SIG-M5 treated with dmso at 0.1 percent for 504 hours (cell line): ENCODE data around the gene NLK.
A peak's percentile ranks its signal among the peaks of the same experiment; 100 is the strongest.
"Not testable (repeated sequence)": the region's sequence is repeated elsewhere in the genome, so short reads cannot be mapped to it uniquely, and the experiment has no call there.

Experiments
- DNase-seq: peaks from one replicate; lab custom pipeline; 2025; ENCODE audit not compliant: unreplicated experiment; lab: John Stamatoyannopoulos, UW

The NLK gene

GRCh38 chr17:28147017-28147416 is 104.5 kb downstream of the NLK start:
- no peak for DNase-seq

DNA sequence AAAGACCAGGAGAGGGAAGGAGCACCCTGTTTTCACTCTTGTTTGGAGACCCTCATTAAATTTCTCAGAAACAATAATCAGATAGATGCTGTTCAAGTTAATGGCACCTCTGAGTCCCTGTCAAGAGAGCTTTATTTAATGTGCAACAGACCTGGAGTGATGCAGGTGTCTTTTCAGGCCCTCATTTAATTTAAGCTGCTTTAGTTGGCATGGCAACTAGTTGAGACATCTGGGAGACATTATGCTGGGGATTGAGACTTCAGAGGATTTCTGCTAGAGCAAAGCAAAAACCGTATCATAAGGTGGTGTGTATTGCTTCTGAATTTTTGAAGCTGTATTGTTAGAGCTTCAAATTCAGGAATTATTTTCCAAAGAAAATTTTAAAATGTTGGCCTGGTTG is 108.5 kb downstream of the NLK start:
- DNase-seq: no peak

DNA sequence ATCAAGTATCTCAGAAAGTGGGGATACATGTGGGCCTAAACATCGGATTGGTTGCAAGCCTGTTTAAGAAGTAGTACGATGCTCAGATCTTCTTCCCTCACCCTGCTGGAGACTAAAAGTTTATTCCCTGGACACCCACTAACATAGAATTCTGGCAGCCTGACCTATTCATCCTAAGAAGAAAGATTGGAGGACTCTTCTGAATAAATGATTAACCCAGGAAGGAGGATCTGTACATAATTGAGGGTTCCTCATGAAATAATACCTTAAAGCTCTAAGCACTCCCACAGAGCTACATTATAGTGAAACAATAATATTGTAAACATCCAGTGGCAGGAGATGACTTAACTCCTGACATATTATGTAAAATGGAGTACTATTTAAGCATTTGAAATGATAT is 111.7 kb downstream of the NLK start:
- no peak for DNase-seq

- DNase-seq: not testable (repeated sequence)
Measured at GRCh38 chr17:28155405-28155804, 112.9 kb downstream of the NLK start.

GRCh38 chr17:28159004-28159403 is 116.5 kb downstream of the NLK start:
- DNase-seq: no peak

- DNase-seq: no peak
Measured at GRCh38 chr17:28159924-28160323, 117.4 kb downstream of the NLK start.

- no peak for DNase-seq
Measured at GRCh38 chr17:28160610-28161009, 118.1 kb downstream of the NLK start.

GRCh38 chr17:28161311-28161710 is 118.8 kb downstream of the NLK start:
- DNase-seq: no peak

- no peak for DNase-seq
Measured at GRCh38 chr17:28166478-28166877, 124.0 kb downstream of the NLK start.

DNA sequence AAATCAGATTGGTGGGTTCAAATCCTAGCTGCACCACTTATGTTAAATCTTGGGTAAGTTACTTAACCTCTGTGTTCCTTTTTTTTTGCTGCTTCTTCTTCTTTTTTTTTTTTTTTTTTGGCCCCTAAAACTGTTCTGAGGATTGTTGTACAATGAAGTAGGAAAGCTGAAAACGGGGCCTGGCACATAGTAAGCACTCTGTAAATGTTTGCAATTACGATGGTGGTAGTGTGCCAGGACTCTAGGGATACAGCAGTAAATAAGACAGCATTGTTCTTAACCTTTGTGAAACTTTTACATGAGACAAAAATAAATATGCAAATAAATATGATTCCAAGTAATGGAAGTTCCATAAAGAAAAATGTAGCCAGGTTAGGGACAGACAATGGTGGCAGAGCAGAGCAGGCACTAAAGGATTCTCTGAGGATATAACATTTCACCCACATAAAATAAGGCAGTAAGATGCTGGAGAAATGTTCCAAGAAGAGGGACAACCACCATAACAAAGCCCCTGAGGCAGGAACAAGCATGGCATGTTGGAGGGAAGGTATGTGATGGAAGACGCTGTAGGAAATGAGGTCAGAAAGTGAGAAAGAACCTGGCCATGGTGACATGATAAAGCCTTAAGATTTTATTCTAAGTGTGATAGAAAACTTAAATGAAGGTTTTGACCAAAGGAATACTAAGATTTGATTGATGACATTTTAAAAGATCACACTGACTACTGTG is 127.3 kb downstream of the NLK start:
- peak; percentile 23 for DNase-seq

DNA sequence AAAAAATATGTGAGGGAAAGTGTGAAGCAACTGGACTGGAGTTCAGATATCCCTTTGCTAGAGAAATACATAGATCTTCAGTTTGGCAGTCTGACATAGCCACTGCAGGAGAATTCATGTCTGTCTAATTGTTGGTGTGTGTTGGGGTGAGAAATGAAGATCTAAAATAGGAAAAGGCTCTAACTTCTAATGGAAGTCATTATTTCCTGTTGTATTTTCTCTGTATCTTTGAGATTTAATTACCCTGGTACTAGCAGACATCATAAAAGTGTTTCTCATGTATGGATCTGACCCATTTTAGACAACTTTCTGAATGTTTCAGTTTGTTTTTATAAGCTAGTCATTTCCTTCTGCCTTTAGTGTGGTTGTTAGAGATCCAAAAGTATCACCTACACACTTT is 128.3 kb downstream of the NLK start:
- no peak for DNase-seq

DNA sequence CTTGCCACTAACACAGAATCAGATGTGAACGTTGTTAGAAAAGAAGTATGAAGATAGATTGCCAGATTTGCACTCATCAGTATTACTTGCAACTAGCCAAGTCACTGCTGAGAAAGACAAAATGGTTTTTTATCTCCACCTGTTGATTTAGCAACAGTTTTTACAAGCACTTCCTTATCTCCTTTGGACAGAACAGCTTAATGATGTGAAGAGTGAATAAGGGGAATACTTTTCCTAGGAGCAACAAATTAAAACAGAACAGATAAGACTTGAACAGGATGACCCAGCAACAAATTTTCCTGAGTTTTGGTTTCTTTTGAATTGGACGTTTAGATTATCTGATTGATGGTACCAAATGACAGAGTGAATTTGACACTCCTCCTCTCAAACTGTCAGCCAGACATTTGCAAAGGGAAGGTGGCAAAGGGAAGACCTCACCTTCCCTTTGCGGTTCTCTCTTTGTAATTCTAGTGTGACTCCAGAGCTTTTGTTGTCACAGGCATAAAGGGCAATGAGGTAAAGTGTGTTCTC is 130.6 kb downstream of the NLK start:
- no peak for DNase-seq

GRCh38 chr17:28173801-28174200 is 131.3 kb downstream of the NLK start:
- no peak for DNase-seq

GRCh38 chr17:28174352-28175046 is 132.0 kb downstream of the NLK start:
- DNase-seq: no peak

DNA sequence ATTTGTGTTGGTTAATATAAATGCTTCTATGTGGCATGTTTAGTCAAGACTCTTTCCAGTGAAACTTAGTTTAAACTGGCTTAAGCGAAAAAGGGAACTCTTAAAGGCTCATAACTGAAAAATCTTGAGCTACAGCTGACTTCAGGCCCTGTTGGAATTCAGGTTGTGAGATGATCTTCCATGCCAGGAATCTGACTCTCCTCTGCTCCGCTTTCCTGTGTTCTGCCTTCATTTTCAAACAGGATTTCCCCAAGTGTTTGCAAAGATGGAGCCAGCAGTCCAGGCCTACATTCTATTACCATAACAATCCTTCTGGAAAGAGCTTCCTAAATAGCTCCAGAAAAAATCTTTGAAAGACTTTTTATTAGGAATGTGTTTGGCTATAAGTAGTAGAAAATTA is 134.9 kb downstream of the NLK start:
- no peak for DNase-seq

DNA sequence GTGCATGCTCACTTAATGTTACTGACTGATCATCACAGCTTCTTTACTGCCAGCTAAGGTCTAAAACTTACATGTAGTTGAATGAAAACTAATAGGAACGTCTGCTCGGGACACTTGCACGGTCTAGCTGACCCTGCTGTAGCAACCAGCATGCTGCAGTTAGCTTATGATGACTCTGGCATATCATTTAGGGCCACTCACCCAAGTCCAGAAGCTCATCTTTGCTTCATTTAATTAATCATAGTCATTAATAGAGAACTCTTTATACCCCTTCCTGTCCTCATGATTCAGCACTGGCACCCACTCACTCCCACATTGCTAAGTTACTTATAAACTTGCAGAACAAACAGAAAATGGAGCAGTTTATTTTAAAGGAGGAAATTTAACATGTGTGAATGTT is 136.3 kb downstream of the NLK start:
- DNase-seq: no peak

GRCh38 chr17:28180449-28180848 is 138.0 kb downstream of the NLK start:
- no peak for DNase-seq

- no peak for DNase-seq
Measured at GRCh38 chr17:28181568-28181967, 139.1 kb downstream of the NLK start.

DNA sequence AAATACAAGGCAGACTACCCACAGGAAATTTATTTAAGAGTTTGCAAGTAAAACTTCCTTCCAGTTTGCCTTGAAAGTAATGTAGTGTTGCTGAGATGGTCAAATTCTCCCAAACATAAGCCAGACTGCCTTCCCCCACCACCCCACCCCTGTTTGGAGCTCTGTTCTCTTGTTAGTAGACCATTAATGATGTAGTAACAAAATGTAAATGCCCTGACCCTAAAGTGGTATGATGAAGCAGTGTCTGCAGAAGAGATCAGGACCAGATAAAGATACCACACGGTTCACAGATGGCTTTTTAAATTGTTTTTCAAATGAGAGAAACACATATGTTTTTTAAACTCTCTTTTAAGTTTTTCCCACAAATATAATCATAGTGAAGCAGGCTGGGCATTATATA is 140.1 kb downstream of the NLK start:
- no peak for DNase-seq

DNA sequence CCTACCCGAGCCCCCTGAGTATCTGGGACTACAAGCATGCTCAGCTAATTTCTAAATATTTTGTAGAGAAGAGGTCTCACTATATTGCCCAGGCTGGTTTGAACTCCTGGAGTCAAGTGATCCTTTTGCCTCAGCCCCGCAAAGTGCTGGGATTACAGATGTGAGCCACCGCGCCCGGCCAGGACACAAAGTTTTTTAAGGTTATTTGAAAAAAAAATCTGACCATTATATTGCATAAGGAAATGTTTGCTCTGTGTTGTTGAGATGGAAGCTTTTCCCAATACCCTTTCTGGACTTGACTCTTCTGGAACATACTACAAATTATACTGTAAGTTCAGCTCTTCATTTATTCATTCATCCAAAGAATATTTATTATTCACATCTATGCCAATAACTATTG is 143.2 kb downstream of the NLK start:
- no peak for DNase-seq

DNA sequence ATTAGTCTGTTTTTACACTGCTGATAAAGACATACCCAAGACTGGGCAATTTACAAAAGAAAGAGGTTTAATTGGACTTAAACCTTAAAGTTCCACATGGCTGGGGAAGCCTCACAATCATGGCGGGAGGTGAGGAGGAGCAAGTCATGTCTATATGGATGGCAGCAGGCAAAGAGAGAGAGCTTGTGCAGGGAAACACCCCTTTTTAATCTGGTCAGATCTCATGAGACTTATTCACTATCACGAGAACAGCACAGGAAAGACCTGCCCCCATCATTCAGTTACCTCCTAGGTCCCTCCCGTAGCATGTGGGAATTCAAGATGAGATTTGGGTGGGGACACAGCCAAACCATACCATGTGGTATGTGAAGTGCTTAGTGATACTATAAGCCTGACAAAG is 144.0 kb downstream of the NLK start:
- DNase-seq: not testable (repeated sequence)

DNA sequence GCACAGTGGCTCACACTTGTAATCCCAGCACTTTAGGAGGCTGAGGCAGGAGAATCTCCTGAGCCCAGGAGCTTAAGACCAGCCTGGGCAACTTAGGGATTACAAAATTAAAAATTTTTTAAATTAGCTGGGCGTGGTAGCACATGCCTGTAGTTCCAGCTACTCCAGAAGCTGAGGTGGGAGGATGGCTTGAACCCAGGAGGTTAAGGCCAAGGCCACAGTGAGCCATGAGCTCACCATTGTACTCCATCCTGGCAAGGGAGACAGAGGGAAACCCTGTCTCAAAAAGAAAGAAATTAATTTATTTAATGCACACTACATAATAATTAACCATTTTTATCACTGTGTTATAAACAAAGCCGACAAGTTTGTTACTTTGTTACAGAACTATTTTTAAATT is 145.5 kb downstream of the NLK start:
- DNase-seq: no peak
